Lung (tissue), 12 donors: ENCODE data around the gene DNHD1. TPM values are rescaled to one million over a fixed set of nuclear protein-coding genes. Genes with fewer than 3 reads are reported as not detected.

Experiments used
- ATAC-seq: fragments of 200-7000 bp; cut with Tn5 transposase; one replicate; pipeline ENCODE4 v1.9.1; 2020; ENCODE audit warnings: moderate number of reproducible peaks; ENCODE audit not compliant: insufficient read depth, low FRiP score
- DNase-seq, 3 donors: peaks; one replicate each; pipeline ENCODE4 v3.0.0-alpha.2; 2013 to 2017
- H3K27ac ChIP-seq, 2 donors: one replicate each; pipeline ENCODE4 v1.5.1; 2013; ENCODE audit warnings: mild to moderate bottlenecking in 2 of 2, moderate library complexity in 2 of 2, control low read depth in 1 of 2, inconsistent platforms in 1 of 2, low read depth in 1 of 2, low read length in 1 of 2
- H3K27me3 ChIP-seq, 3 donors: one replicate each; pipeline ENCODE4 v1.5.1; 2013; ENCODE audit warnings: low read length in 2 of 3; ENCODE audit not compliant: control insufficient read depth in 3 of 3, insufficient read depth in 3 of 3
- H3K36me3 ChIP-seq, 4 donors: one replicate each; pipeline ENCODE4 v1.5.1; 2013; ENCODE audit warnings: low read length in 4 of 4, mild to moderate bottlenecking in 1 of 4, moderate library complexity in 1 of 4; ENCODE audit not compliant: control insufficient read depth in 4 of 4, insufficient read depth in 4 of 4
- H3K4me1 ChIP-seq, 5 donors: one replicate each; pipeline ENCODE4 v1.5.1; 2013; ENCODE audit warnings: low read length in 5 of 5, mild to moderate bottlenecking in 2 of 5, moderate library complexity in 1 of 5; ENCODE audit not compliant: control insufficient read depth in 5 of 5, insufficient read depth in 5 of 5
- H3K4me3 ChIP-seq: one replicate; pipeline ENCODE4 v1.5.1; 2013; ENCODE audit warnings: mild to moderate bottlenecking, control low read depth, moderate library complexity
- H3K9ac ChIP-seq, 2 donors: one replicate each; pipeline ENCODE4 v1.5.1; 2013; ENCODE audit warnings: low read length in 2 of 2, control low read depth in 1 of 2; ENCODE audit not compliant: insufficient read depth in 1 of 2
- H3K9me3 ChIP-seq, 4 donors: one replicate each; pipeline ENCODE4 v1.5.1; 2013; ENCODE audit warnings: low read length in 3 of 4, mild to moderate bottlenecking in 1 of 4, moderate library complexity in 1 of 4; ENCODE audit not compliant: control insufficient read depth in 4 of 4, insufficient read depth in 3 of 4
- WGBS, 2 donors: extraction: QIAGEN DNeasy Blood & Tissue Kit; methylation state at CpG; one replicate each; pipeline ENCODE4 v1.1.7; 2013; 5-methylcytosine and 5-hydroxymethylcytosine counted together
- polyA plus RNA-seq, 2 donors: library from polyadenylated mRNA; stranded (reverse); fragments of 200-250 nt; gene quantifications; one replicate each; pipeline ENCODE4 v1.2.1, GENCODE V29; 2013
- total RNA-seq, 2 donors: library from RNA; depleted of rRNA in 1 of 2; stranded (reverse); fragments of >200 nt in 1 of 2; gene quantifications; one replicate each; pipeline ENCODE4 v1.2.1, GENCODE V29; 2014 to 2021
- TF ChIP-seq, protein P1 (sequence below): IDR thresholded peaks from 2 replicates; pipeline ENCODE4 v1.5.1; 2012; ENCODE audit warnings: mild to moderate bottlenecking; ENCODE audit errors: control extremely low read depth, extremely low read depth
- donor health status: control.
- donor health status: control.
- donor health status: Bipolar disorder and iron deficiency.
- donor health status: healthy.
- donor health status: DM: yes; HTN: yes; CAD: no.

The DNHD1 gene
- total and polyA plus RNA-seq, 4 donors = 4.5 to 15.6 (median 12.0) TPM

DNA sequence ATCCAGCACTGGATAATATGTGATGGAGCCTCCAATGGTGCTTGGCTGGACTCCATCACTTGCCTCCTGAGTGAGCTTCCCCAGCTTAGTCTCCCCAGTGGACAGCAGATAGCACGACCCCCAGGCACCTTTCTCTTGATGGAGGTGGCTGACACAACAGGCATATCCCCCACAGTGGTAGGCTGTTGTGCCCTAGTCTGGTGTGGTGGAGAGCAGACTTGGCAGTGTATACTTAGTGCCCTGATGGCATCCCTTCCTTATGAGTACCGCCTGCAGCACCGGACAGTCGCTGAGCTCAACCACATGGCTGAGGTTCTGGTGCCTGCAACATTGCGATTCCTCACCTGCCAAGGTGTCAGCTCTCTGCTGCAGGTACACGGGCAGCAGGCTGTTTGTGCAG lies 50.1 kb downstream of the DNHD1 start:
- no peaks in the 10 kb centered on the region for H3K27me3 ChIP-seq
- no peak overlapping the region for H3K27ac ChIP-seq
- no peaks in the 10 kb centered on the region for H3K4me1 ChIP-seq
- TF ChIP-seq, protein P1, sequence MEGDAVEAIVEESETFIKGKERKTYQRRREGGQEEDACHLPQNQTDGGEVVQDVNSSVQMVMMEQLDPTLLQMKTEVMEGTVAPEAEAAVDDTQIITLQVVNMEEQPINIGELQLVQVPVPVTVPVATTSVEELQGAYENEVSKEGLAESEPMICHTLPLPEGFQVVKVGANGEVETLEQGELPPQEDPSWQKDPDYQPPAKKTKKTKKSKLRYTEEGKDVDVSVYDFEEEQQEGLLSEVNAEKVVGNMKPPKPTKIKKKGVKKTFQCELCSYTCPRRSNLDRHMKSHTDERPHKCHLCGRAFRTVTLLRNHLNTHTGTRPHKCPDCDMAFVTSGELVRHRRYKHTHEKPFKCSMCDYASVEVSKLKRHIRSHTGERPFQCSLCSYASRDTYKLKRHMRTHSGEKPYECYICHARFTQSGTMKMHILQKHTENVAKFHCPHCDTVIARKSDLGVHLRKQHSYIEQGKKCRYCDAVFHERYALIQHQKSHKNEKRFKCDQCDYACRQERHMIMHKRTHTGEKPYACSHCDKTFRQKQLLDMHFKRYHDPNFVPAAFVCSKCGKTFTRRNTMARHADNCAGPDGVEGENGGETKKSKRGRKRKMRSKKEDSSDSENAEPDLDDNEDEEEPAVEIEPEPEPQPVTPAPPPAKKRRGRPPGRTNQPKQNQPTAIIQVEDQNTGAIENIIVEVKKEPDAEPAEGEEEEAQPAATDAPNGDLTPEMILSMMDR = no peak
- ATAC-seq (no peak), DNase-seq (no peak)
- peaks cover 0 to 24% (median 2%) of the 10 kb centered on the region in 4 donors for H3K36me3 ChIP-seq
- no peak overlapping the region for H3K9ac ChIP-seq
- 95 to 96% methylated on average over 6 of the region's 6 CpGs for WGBS, 2 donors
- no peak overlapping the region for H3K4me3 ChIP-seq
- H3K9me3 ChIP-seq = no peaks in the 10 kb centered on the region

DNA sequence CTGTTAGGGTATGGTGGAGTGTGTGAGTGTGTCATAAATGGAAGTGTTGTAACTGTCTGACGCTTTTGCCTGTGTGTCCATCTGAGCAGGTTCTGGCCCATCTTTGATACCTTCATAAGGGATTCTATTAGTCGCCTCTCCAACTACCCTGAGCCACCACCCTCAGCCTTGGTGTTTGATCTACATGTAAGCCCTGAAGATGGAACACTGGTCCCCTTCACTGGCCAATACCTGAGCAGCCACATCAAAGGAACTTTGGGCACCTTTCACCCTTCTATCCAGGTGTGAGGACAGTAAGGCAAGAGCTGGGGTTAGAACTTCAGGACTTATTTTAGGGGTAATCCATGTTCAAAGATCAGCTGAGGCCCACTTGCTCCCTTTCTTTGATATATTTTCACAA lies 51.0 kb downstream of the DNHD1 start:
- no peak for ATAC-seq
- H3K9me3 ChIP-seq = no peaks in the 10 kb centered on the region
- DNase-seq = no peak
- H3K27ac ChIP-seq = no peak overlapping the region
- no peaks in the 10 kb centered on the region for H3K27me3 ChIP-seq
- H3K9ac ChIP-seq = no peak overlapping the region
- H3K36me3 ChIP-seq = peaks cover 0 to 24% (median 2%) of the 10 kb centered on the region in 4 donors
- H3K4me3 ChIP-seq = no peak overlapping the region
- TF ChIP-seq, protein P1 = no peak
- WGBS, 2 donors = 87 to 93% methylated on average over 2 of the region's 2 CpGs
- no peaks in the 10 kb centered on the region for H3K4me1 ChIP-seq

DNA sequence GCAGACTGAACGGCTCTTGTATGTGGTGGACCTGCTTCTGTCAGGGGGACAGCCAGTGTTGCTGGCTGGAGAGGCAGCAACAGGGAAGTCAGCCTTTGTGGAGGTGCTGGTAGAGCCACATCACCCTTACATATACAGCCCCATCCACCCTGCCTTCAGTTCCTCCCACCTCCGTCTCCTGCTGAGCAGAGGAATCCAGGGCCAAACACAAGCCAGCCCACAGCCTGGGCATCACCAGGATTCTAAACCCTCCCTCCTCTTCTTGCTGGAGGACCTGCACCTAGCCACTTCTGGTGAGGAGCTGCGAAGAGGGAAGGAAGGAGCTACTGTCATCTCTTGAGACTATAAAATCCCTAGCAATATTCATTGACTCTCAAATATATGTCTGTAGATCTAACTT lies 51.6 kb downstream of the DNHD1 start:
- no peak overlapping the region for H3K9ac ChIP-seq
- peaks cover 0 to 24% (median 2%) of the 10 kb centered on the region in 4 donors for H3K36me3 ChIP-seq
- WGBS, 2 donors = 88 to 90% methylated on average over 3 of the region's 3 CpGs
- DNase-seq (no peak), ATAC-seq (no peak)
- no peaks in the 10 kb centered on the region for H3K27me3 ChIP-seq
- no peak overlapping the region for H3K27ac ChIP-seq
- no peaks in the 10 kb centered on the region for H3K4me1 ChIP-seq
- no peak overlapping the region for H3K4me3 ChIP-seq
- H3K9me3 ChIP-seq = no peaks in the 10 kb centered on the region
- TF ChIP-seq, protein P1 = no peak

DNA sequence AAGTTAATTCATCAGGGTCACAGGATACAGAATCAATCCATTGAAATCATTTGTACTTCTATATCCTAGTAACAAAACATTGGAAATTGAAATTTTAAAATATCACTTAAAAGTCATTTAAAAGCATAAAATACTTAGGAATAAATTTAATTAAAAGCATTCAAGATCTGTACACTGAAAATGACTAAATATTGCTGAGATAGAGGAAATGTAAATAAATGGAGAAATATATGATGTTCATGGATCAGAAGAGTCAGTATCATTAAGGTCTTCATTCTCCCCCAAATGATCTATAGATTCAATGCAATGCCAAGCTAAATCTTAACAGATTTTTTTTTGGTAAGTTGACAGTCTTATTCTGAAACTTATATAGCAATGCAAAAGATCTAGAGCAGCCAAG lies 56.6 kb downstream of the DNHD1 start:
- no peak for ATAC-seq
- DNase-seq = no peak
- TF ChIP-seq, protein P1 = no peak
- Histone ChIP-seq H3K27ac (no peak overlapping the region), H3K9ac (no peak overlapping the region), H3K36me3 (peaks cover 0 to 5% (median 0%) of the 10 kb centered on the region in 4 donors), H3K9me3 (no peaks in the 10 kb centered on the region), H3K4me3 (no peak overlapping the region), H3K27me3 (no peaks in the 10 kb centered on the region), H3K4me1 (no peaks in the 10 kb centered on the region)
